GM20431 (cell line): ENCODE measurements around the gene JCAD.
"Not testable (repeated sequence)": the region's sequence is repeated elsewhere in the genome, so short reads cannot be mapped to it uniquely, and the experiment has no call there.

ENCODE experiments used
- in situ Hi-C: fragments of 300-500 bp; cut with MseI, MboI; formaldehyde crosslinking; loops from one replicate; pipeline ENCODE4 v1.15.0; 2020; ENCODE audit warnings: low sequenced_read_pairs; ENCODE audit not compliant: unreplicated experiment

Gene JCAD

DNA sequence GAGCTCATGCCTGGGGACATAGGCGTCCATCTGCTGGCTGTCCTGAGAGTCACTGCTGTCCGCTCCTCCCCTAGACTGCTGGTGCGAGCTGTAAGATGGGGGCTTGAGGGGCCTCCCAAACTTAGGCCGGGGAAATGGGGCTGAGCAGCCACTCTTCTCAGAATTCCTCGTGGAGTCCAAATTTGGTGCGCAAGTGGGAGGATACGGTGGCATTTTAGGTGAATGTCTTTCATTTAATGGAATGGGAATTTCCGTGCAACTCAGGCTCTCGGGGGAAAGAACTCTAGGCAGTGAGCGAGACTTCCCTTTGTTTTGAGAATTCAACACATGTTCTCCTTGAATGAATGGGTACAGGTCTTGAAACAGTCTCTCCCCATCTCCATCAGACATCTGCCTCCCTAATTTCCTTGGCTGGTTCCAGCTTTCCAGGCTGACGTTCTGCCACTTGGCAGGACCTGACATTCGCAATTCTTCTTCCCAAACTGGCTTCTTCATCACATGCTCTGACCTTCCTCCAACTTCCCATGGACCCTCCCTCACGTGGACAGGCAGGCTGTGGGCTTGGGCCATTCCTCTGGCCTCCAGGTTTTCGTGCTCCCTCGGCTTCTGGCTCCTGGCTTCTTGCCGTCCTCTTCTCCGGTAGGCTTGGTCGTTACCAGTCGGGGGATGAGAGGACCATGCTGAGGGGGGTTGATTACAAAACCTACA, 30.1 kb downstream of the JCAD start:
- in situ Hi-C loops, result no loop called here

DNA sequence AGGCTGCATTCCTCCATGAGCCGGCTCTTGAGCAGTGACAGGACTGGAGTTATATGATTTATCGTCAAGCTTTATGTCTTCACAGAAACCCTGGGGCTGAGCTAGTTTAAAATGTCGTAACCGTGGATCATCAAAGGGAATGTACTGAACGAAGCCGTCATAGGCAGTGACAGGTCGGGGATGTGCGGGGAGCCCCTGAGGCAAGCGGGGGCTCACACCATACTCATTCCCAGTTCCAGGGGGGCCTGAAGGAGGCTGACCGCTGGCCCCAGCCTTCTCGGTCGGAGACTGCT, 30.7 kb downstream of the JCAD start:
- in situ Hi-C loops, result no loop called here

DNA sequence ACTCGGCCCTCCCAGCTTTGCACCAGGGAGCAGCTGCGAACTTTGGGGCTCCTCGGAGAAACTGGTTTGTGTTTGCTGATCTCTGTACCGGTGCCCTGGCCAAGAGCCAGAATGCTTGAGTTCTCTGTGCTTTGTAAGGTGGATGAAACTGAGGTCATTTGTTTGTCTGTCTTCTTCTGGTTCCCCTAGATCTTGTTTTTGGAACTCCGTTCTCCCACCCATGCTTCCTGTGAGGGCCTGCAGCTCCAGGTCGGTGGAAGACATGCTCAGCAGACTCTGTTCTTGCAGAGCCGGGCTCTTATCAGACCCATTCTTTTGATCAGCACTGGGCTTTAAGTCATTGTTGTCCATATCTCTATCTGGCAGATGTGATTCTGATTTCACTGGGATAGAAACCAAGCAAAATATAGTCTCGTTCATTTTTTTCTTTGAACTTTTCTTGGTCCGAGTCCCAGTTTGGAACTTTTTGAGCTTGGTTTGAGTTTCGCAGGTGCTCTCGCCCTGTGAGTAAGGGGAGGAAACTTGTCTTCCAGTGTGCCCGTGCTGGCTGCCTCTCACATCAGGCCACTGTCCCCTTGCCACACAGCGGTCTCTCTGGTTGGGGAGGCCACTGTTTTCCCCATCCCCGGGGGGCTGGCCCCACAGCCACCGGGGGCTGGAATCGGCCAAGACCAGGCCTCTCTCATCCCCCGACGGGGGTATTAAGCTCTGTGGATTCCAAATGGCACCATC, 31.2 kb downstream of the JCAD start:
- in situ Hi-C loops, result no loop called here

DNA sequence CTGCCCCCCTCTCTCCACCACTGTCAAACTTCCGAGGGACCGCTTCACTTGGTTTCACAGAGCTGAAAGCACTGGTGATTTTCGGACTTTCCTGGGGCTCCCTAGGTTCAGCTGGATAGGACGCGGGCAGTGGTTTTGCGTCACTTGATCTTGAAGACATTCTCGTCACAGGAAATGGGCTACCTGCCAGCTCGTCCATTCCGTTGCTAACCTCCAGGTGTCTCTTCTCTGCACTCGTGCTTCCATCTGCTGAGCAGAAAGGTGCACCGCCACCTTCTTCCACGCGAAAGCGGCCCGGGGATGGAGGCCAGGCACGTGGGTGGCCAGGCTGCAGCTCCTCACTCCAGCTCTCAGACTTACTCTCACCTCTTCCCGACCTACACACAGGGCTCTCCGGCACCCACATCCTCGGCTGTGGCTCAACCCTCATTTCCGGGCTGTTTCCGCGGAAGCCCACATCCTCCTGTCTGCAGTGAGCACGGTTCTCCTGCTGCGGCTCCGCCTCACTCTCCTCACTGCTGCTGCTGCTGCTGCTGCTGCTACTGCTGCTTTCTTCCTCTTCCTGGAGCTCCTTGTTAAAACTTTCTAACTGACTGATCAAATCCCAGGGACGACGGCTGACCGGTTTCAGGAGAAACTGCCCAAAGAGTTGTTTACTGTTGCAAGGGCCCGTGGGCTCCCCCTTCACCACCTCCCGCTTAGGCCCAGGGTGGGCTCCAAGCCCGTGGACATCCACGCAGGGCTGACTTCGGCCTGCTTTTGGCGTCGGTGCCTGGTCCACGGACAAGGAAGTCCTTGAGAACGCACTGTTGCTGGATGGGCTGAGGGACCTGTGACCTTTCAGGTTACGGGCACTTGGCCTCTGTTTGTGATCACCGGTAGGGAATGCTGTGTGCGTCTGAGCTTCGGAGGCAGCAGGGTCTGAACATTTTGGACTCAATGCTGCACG, 32.1 kb downstream of the JCAD start:
- in situ Hi-C loops, result no loop called here

DNA sequence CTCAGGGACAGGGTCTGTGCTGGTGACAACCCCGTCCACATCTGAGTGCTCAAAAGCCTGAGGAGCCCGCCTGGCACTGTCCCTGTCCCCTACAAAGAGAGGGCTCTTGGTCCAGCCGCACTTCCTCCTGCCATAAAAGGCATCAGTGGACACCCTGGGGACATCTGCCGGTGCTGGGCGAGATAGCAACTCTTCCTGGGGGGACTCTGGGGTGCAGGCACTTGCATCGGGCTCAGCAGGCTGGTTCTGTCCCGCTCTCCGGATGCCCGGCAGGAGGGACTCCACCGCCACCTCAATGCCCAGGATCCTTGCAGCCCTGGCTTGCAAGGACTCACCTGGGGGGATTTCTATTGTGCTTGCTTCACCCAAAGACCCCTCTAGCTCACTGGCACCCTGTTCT, 32.8 kb downstream of the JCAD start:
- in situ Hi-C loops, result no loop called here

DNA sequence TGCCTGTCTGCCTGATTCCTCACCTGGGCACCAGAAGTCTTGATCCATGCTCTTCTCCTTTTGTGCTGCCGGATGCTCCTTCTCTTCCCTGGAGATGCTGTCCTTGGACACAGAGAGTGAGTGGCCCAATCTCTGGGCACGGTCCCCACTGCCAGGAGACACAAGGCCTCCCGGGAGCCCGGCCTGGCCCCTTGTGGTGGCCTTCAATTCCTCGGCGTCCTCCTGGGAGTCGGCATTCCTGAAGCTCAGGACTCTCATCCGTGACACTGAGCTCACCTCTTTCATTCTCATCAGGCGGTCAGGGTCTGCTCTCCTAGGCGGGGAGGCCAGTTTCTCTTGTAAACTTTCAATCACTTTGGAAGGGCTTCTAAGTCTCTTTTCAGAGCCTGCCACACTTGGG, 33.3 kb downstream of the JCAD start:
- in situ Hi-C loops, result no loop called here

DNA sequence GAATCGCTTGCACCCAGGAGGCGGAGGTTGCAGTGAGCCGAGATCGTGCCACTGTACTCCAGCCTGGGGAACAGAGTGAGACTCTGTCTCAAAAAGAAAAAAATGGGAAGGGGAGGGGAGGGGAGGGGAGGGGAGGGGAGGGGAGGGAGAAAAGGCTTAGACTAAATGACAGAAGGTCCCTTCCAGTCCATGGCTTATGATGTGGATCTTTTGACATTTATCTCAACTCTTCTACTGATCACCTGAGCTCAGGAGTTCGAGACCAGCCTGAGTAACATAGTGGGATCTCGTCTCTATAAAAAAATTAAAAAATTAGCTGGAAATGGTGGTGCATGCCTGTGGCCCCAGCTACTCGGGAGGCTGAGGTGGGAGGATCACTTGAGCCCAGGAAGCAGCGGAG, 34.0 kb downstream of the JCAD start:
- in situ Hi-C loops, result not testable (repeated sequence)

DNA sequence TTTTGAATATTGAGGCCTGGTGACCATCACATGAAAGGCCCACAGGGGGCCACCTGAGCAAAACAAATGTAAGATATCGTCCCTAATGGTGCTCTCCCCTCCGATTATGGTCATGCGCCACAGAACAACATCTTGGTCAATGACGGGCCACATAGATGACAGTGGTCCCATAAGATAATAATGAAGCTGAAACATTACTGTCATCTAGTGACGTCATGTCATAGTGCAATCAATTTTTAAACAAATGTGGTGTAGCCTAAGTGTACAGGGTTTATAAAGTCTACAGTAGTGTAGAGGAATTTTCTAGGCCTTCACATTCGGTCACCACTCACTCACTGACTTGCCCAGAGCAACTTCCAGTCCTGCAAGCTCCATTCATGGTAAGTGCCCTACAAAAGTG, 36.8 kb downstream of the JCAD start:
- in situ Hi-C loops, result no loop called here

DNA sequence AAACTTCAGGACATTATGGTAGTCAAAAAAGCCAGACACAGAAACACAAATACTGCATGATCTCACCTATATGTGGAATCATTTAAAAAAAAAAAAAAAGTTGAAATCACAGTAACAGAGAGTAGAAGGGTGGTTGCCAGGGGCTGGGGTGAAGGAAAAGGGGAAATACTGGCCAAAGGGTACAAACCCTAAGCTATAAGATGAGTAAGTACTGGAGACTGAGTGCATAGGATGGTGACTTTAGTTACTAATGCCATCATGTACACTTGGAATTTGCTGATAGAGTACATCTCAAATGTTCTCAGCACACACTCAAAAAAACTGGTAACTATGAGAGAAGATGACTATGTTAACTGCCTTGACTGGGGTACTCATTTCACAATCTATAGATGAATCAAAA, 39.9 kb downstream of the JCAD start:
- in situ Hi-C loops, result no loop called here

DNA sequence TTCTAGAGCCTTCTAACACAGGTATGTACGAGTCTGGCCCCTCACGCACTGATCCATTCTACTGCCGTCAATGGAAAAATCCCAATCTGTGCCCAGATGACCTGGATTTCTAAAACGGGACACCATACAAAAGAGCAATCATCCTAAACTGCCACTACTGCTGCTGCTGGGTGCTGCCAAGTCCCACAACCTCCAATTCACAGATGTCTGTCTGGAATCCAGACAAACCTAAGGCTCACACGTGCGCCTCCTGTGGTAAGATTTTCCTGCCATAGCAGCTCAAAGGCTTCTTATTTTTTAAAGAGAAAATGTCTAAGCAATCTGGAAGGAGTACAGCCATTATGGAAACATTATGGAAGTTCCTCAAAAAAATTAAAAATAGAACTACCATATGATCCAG, 40.9 kb downstream of the JCAD start:
- in situ Hi-C loops, result no loop called here

DNA sequence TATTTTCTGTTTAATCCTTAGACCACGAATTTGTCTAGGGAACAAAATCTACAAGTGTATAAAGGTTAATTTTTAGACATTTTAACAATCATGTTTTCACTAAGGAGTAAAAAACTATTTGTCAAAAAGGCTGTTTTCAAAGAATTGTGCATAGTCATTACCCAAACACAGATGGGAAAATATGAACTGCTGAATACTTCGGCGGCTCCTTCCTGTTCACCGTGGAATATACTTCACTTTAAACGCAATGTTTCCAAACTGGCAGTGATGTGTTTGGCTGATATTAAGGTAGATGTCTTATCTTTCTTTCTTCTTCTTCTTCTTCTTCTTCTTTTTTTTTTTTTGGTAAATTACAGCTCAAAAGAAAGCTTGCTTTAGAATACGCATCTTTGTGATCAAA, 41.4 kb downstream of the JCAD start:
- in situ Hi-C loops, result no loop called here

DNA sequence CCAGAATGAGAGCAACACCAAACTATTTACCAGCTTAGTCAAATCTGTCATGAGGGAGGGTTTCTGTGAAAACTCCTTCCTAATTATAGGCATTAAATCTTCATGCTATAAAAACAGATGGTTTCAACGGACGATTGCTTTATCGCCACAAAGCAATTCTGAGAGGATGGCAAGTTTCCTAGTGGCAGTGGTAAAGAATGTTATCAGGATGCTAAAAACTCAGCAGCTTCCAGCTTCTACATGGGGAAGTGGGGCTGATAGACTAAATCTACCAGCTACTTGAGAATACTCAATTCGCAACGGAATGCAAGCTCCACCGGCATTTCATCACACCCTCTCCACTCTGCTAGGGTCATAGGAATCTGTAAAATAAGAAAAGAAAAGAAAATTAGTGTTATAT, 41.8 kb downstream of the JCAD start:
- in situ Hi-C loops, result no loop called here

DNA sequence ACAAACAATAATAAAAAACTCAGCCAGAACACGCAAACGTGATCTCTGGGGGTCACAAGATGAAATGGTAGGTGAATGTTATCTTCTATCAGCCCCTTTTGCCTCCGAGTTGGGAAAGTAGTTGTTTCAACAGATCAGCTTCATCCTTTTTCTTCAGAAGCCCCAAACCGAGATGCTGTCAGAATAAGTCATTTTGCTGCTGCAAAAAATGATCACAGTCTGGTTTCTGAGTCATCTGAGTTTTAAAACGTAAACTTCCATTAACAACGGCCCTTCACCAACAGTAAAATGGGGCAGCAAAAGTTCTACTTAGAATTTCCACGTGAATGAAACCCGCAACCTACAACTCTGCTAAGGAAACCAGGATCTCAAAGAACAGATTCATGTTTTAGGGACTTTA, 44.9 kb downstream of the JCAD start:
- in situ Hi-C loops, result no loop called here

DNA sequence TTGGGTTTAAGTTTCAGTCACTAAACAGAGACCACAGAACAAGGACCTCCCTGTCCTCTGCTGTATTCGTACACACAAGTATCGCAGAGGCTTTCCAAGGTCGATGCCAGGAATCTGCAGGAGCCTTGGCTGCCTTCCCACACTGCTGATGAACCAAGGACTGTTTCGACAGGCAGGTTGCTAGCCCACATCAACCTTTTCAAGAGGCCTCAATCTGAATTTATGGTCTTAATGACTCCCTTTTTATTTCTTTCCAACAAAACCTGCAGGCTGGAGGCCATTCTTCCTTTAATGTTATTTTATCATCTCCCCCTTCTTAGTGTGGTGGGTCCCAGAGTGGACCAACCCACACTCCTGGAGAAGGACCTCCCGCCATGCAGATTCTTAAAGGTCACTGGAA, 45.6 kb downstream of the JCAD start:
- in situ Hi-C loops, result no loop called here

DNA sequence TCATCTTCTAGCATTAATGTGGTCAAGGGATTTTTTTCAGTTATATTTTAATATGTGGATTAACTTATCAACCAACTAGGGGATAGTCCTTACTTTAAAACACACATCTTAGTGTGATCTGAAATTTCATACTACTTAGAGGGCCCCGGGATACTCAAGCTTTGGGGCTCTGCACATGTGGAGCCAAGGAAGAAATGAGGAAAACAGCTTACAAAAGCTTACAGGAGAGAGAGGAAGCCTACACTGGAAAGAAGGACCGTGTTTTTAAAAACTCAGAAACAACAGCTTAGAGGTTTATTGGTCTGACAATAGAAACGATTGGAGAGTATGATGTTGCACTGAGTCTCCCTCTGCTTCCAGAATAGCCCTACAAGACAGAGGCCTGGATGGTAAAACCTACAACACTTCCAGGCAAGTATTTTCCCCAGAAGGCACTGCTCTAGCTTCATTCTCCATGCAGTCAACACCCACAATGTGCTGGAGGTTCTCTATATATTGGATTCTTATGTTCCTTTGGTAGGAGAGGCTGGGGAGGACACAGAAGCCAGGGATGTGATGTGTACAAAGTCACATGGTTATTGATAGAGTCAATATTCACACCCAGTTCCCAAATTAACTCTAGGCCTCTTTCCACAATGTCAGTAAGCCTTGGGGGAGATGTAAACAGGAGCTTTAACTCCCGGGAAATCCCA, 47.3 kb downstream of the JCAD start:
- in situ Hi-C loops, result no loop called here

DNA sequence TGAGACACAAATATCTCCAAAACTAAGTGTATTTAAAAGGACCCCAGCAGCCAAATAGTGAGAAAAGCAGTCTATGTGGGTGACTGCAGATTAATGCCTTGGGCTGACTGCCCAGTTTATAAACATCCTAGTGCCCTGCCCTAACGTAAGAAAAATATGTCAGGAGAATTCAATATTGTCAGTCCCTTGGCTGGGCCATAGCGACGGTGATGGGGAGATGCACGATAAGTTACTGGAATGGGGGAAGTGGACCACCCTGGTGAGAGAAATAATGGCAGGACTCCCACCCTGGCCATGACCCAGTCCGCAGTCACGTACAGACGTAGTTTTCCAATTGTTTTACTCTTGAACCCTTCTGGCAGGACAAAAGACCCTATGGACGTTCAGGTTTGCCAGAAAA, 48.0 kb downstream of the JCAD start:
- in situ Hi-C loops, result no loop called here

DNA sequence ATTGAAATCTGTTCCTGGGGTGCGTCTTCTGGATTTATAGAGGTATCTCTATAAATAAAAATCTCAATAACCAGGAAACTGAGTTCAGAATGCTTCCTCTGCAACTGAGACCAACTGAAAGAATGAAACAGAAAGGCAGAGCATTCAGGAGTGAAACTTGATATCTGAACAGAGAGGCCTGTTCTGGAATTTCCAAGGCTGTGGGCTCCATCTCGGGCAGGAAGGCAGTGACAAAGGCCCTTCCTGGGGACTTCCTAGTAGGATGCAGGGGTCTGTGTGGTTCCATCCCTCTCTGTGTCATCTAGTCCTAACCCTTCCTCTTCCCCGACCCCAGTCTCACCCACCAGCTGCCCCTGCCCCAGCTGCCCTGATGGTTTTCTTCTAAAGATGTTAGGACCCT, 52.0 kb downstream of the JCAD start:
- in situ Hi-C loops, result no loop called here

DNA sequence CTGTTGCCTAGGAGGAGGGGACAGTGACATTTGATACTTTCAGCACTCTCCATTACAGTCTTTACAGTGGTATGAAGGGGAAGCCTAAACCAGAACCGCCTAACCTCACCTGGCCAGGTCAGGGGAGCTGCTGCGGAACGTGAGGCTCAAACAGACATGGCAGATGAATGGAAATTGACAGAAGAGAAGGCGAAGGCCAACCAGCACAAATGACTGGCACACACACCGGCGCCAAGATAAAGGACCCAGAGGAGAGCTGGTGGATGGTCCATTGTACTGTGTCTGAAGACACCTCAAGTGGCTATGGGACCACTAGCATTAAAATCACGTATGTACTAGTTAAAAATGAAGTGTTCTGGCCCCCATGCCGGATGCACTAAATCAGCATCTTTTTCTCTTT, 53.0 kb downstream of the JCAD start:
- in situ Hi-C loops, result no loop called here

DNA sequence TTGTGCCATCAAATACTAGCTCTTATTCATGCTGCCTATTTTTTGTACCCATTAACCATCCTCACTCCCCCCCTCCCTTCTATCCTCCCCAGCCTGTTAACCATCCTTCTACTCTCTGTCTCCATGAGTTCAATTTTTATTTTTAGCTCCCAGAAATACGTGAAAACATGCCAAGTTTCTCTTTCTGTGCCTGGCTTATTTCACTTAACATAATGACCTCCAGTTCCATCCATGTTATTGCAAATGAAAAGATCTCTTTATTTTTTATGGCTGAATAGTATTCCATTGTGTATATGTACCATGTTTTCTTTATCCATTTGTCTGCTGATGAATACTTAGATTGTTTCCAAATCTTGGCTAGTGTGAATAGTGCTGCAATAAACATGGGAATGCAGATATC, 54.3 kb downstream of the JCAD start:
- in situ Hi-C loops, result not testable (repeated sequence)

DNA sequence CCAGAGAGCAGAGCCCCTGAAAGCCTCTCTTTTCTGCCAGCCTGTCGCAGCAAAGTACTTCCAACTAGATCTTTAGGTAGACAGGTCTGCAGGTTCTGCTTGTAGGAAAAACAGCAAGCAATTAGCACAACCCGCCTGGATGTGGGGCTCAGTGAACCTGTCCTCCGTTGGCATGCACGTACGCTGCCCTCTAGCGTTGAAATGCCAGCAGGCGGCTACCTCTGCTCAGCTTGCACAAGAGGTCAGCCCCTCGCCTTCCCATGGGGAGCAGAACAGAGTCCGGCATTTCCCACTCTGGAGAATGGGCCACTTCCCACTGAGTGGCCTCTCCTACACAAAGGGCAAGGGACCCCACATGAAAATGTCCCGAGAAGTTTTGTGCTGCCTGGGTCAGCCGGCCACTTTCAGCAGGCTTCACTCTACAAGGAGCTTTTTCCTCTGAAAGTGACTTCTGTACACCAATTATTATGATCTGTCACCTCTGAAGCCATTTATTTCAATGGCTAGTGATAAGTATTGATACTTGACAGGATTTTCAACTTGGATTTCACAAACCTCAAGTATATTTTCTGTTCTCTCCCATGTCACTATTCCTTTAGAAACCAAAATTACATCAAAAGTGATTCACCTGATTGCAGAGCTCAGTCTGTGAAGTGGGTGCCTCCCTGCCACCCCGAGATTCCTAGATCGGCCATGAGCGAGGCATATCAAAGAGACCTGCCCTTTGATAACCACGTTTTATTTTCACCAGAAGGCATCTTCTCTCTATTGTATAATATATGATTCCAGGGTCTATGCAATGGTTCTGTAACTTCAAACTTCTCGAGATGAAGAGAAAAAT, 56.7 kb downstream of the JCAD start:
- in situ Hi-C loops, result no loop called here
